ENCODE data around the gene LNPEP. TPM values are rescaled to one million over a fixed set of nuclear protein-coding genes. Genes with fewer than 3 reads are reported as not detected.

Gene LNPEP
- total RNA-seq, 3 donors from 2014 or later: 64.6 to 71.2 (median 65.1) TPM

DNA sequence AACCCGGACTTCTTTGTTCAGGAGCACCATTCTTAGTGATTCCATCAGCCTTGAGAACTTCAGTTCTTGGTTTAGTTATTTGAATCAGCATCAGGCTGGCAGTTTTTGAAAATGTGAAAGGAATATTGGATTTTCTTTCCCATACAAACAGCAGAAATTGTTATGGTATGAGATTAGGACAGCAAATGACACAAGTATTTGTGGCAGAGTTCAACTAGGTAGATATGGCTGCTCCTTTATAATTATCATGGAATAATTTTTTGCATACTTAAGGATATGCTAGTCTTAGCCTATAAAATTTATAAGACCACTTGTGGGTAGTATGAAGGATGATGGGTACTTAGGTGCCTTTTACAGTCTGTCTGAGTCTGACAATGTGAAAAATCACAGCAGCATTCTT lies 34.0 kb upstream of the LNPEP start:
- intact Hi-C loops (cut with DNase I; ENCODE audit: low total_unique reads): no loop called here
- Histone ChIP-seq H3K4me3 (no peak overlapping the region), H3K27me3 (no peaks in the 10 kb centered on the region), H3K27ac (no peak overlapping the region), H3K36me3 (peaks cover 5% of the 10 kb centered on the region), H3K9me3 (no peaks in the 10 kb centered on the region), H3K4me1 (no peaks in the 10 kb centered on the region)
- DNase-seq (ENCODE audit: low spot score in 2 of 2): no peak
- TF ChIP-seq POLR2AphosphoS5 (IDR thresholded peaks at IDR 0.05) (no peak), POLR2A (IDR thresholded peaks at IDR 0.05) (no peak)
- TF ChIP-seq, protein P1, sequence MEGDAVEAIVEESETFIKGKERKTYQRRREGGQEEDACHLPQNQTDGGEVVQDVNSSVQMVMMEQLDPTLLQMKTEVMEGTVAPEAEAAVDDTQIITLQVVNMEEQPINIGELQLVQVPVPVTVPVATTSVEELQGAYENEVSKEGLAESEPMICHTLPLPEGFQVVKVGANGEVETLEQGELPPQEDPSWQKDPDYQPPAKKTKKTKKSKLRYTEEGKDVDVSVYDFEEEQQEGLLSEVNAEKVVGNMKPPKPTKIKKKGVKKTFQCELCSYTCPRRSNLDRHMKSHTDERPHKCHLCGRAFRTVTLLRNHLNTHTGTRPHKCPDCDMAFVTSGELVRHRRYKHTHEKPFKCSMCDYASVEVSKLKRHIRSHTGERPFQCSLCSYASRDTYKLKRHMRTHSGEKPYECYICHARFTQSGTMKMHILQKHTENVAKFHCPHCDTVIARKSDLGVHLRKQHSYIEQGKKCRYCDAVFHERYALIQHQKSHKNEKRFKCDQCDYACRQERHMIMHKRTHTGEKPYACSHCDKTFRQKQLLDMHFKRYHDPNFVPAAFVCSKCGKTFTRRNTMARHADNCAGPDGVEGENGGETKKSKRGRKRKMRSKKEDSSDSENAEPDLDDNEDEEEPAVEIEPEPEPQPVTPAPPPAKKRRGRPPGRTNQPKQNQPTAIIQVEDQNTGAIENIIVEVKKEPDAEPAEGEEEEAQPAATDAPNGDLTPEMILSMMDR (IDR thresholded peaks at IDR 0.05): no peak

DNA sequence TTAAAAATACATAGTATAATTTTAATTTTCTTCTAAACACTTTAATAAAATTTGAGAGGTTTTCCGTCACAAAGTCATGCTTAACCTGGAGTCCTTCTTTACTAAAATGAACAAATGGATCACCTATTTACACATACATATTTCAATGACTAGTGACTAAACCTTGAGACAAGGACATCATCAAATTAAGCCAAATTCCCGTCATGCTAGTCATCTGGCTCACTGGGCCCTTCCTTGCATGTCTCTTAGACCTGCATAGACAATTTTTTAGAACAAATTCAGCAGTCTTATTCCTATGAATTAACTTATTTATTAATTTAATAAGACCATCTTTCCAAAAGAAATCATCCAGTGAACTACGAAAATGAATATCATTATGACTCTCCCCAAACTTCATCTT lies 33.0 kb upstream of the LNPEP start:
- intact Hi-C loops (cut with DNase I; ENCODE audit: low total_unique reads): no loop called here
- peaks cover 5% of the 10 kb centered on the region for H3K36me3 ChIP-seq
- TF ChIP-seq POLR2A (IDR thresholded peaks at IDR 0.05) (no peak), POLR2AphosphoS5 (IDR thresholded peaks at IDR 0.05) (no peak)
- TF ChIP-seq, protein P1 (IDR thresholded peaks at IDR 0.05): no peak

DNA sequence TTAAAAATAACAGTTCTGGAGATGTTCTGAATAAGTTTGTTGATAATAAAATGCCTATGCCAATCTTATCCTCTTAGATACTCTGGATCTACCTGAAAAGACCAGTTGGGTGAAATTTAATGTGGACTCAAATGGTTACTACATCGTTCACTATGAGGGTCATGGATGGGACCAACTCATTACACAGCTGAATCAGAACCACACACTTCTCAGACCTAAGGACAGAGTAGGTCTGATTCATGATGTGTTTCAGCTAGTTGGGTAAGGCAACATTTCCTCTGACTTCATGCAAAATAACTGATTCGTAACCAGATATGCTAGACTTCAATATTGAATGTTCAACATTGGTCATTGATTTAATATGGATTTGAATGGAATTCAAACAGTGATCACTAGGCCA lies 32.6 kb upstream of the LNPEP start:
- no peaks in the 10 kb centered on the region for H3K9me3 ChIP-seq
- peaks cover 5% of the 10 kb centered on the region for H3K36me3 ChIP-seq
- no peak overlapping the region for H3K27ac ChIP-seq
- H3K27me3 ChIP-seq: no peaks in the 10 kb centered on the region
- H3K4me3 ChIP-seq: no peak overlapping the region
- intact Hi-C loops (cut with DNase I; ENCODE audit: low total_unique reads): no loop called here
- no peak for DNase-seq (ENCODE audit: low spot score in 2 of 2)
- no peaks in the 10 kb centered on the region for H3K4me1 ChIP-seq
- no peak for TF ChIP-seq POLR2AphosphoS5 (IDR thresholded peaks at IDR 0.05)
- TF ChIP-seq POLR2A (IDR thresholded peaks at IDR 0.05): no peak
- TF ChIP-seq, protein P1 (IDR thresholded peaks at IDR 0.05): no peak

More for the DNA sequence above, 33.0 kb upstream of the LNPEP start:
- no peaks in the 10 kb centered on the region for H3K27me3 ChIP-seq
- no peak for DNase-seq (ENCODE audit: low spot score in 2 of 2)
- H3K9me3 ChIP-seq: no peaks in the 10 kb centered on the region
- H3K4me1 ChIP-seq: no peaks in the 10 kb centered on the region
- no peak overlapping the region for H3K27ac ChIP-seq
- H3K4me3 ChIP-seq: no peak overlapping the region

DNA sequence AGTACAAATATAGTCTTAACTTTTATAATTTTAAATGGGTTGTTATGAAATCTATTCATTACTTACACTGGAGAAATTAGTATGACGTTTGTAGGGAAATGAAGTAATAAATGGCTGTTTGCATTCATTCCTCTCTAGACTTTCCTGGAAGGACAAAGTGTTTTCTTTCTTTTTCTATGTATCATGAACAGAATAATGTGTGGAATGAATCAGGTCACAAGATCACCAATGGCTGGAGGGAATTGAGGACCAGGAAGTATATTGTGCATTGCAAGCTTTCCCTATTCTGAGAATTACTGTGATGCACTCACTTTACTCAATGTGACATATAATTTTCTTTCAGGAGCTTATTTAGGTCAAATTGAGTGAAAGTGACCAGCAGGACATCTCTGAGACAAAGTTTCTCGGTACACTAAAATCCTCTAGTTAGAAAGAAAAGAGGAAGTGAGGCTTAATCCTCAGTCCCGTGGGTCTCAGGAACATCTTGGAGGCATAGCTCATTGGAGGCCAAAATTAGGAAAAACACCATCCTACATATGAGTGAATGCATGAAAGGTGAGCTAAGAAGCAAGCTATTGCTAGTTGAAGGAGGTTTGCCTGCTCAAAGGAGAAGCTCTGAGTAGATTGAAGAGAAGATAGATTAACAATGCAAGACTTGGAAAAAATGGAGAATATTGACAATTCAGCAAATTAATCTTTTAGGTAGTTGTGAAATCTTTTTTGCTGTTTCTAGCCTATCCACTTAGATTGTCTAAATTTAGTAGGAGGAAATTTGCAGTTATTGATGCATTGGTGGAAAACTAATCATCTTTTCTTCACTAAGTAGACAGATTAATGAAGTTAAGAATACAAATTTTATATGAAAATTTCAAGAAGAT lies 31.6 kb upstream of the LNPEP start:
- intact Hi-C loops (cut with DNase I; ENCODE audit: low total_unique reads): no loop called here
- Histone ChIP-seq H3K36me3 (peaks cover 5% of the 10 kb centered on the region), H3K9me3 (no peaks in the 10 kb centered on the region), H3K4me3 (no peak overlapping the region), H3K4me1 (no peaks in the 10 kb centered on the region), H3K27me3 (no peaks in the 10 kb centered on the region), H3K27ac (no peak overlapping the region)
- no peak for DNase-seq (ENCODE audit: low spot score in 2 of 2)
- TF ChIP-seq POLR2AphosphoS5 (IDR thresholded peaks at IDR 0.05): no peak

DNA sequence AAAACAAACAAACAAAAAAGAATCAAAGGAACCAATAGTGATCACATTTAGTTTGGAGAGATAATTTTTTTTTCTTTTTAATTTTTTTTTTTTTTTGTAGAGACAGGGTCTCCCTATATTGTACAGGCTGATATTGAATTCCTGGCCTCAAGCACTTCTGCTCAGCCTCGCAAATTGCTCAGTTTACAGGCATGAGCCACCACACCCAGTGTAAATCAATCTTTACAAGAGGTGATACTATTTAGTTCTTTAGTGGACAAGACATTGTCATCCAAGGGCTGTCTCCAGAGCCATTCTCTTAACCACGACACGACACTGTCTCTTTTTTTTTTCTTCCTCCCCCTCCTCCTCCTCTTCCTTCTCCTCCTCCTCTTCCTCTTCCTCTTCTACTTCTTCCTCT lies 30.0 kb upstream of the LNPEP start:
- Histone ChIP-seq H3K4me1 (no peaks in the 10 kb centered on the region), H3K36me3 (peaks cover 5% of the 10 kb centered on the region), H3K9me3 (no peaks in the 10 kb centered on the region), H3K27ac (no peak overlapping the region), H3K27me3 (no peaks in the 10 kb centered on the region), H3K4me3 (no peak overlapping the region)
- DNase-seq (ENCODE audit: low spot score in 2 of 2): no peak
- TF ChIP-seq POLR2AphosphoS5 (IDR thresholded peaks at IDR 0.05): no peak
- TF ChIP-seq, protein P1 (IDR thresholded peaks at IDR 0.05): no peak
- intact Hi-C loops (cut with DNase I; ENCODE audit: low total_unique reads): no loop called here

Measured in breast epithelium (tissue), 4 donors.